ENCODE measurements around the gene ANAPC4. TPM values are rescaled to one million over a fixed set of nuclear protein-coding genes. Genes with fewer than 3 reads are reported as not detected.

The ANAPC4 gene
- total RNA-seq, 4 donors from 2014 or later, result 19.8 to 49.8 (median 27.2) TPM

- no peak for TF ChIP-seq CTCF (IDR thresholded peaks at IDR 0.05)
- no peak for DNase-seq (ENCODE audit: low spot score)
- ATAC-seq (ENCODE audit: low FRiP score), result no peak
These were observed 26.6 kb downstream of the ANAPC4 start for GRCh38 chr4:25403699-25404098.

- DNase-seq (ENCODE audit: low spot score) (no peak), ATAC-seq (ENCODE audit: low FRiP score) (no peak)
- TF ChIP-seq CTCF (IDR thresholded peaks at IDR 0.05), result no peak
These were observed 28.4 kb downstream of the ANAPC4 start for GRCh38 chr4:25405453-25405852.

- DNase-seq (ENCODE audit: low spot score), result no peak
These were observed 29.1 kb downstream of the ANAPC4 start for GRCh38 chr4:25406081-25406692.

GRCh38 chr4:25410820-25411529 is 33.9 kb downstream of the ANAPC4 start:
- TF ChIP-seq CTCF (IDR thresholded peaks at IDR 0.05), result no peak
- no peak for ATAC-seq (ENCODE audit: low FRiP score)

More at GRCh38 chr4:25406081-25406692, 29.1 kb downstream of the ANAPC4 start:
- peak; percentile 57 for ATAC-seq (ENCODE audit: low FRiP score)
- TF ChIP-seq CTCF (IDR thresholded peaks at IDR 0.05), result no peak

GRCh38 chr4:25413261-25413660 is 36.2 kb downstream of the ANAPC4 start:
- ATAC-seq (ENCODE audit: low FRiP score) (no peak), DNase-seq (ENCODE audit: low spot score) (no peak)
- TF ChIP-seq CTCF (IDR thresholded peaks at IDR 0.05), result no peak

More at GRCh38 chr4:25410820-25411529, 33.9 kb downstream of the ANAPC4 start:
- no peak for DNase-seq (ENCODE audit: low spot score)

- no peak for DNase-seq (ENCODE audit: low spot score)
- no peak for ATAC-seq (ENCODE audit: low FRiP score)
- TF ChIP-seq CTCF (IDR thresholded peaks at IDR 0.05), result no peak
These were observed 40.0 kb downstream of the ANAPC4 start for GRCh38 chr4:25417014-25417413.

GRCh38 chr4:25420931-25421330 is 43.9 kb downstream of the ANAPC4 start:
- no peak for ATAC-seq (ENCODE audit: low FRiP score)
- no peak for DNase-seq (ENCODE audit: low spot score)
- TF ChIP-seq CTCF (IDR thresholded peaks at IDR 0.05), result no peak
